Measurements from ENCODE around the gene MANEA.

The MANEA gene

DNA sequence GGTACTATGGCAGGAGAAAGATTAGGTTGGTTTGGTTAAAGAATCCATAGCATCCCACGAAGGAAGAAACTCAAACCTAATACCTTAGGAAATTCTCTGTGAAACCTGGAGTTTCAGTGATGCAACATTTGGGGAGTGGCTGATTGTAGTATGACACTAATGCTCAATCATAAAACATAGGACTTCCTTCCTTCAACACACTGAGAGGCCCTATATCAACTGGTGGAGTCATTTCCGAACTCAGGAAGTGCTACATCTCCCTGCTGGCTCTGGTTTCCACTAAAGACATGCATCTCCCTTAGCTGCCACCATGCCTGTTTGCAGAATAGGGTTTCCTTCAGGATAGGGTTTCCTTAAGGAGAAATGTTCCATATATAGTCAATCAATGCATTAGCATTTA lies 5.2 kb upstream of the MANEA start:
- POLR2A ChIA-PET, result no interaction called here
- 0 out of 2 replicates have a peak, but pooled peaks cover 4% of the 10 kb centered on the region for H3K4me1 ChIP-seq (ENCODE audit: control insufficient read depth, insufficient read depth, low read length)
- TF ChIP-seq SCRT2 (tag by site-specific recombination; IDR thresholded peaks at IDR 0.05) (peak; percentile 27; the same call in 1 of the 2 replicates), ZNF664 (tag by site-specific recombination; IDR thresholded peaks at IDR 0.05) (no peak), ZXDB (tag by site-specific recombination; IDR thresholded peaks at IDR 0.05) (no peak)

DNA sequence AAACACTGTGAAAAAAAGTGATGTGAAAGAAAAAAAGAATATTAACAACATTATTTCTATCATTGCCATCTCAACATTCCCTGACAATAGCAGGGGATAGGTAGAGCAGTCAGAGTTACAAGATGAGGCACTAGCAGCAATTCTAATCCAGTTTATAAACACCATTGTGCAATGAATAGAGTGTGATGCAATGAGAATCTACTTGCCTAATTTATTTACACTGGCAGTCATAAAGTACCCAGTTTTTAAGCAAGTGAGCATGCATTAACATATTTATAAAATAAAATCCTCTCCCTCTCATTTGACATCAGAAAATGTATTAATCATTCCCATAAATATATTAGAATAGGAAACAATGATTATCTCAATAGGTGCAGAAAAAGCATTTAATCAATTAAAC lies 2.5 kb upstream of the MANEA start:
- ChIA-PET POLR2A (no interaction called here), CTCF (no interaction called here)
- Histone ChIP-seq H3K4me1 (ENCODE audit: control insufficient read depth, insufficient read depth, low read length) (0 out of 2 replicates have a peak, but pooled peaks cover 4% of the 10 kb centered on the region), H3K9me3 (ENCODE audit: control insufficient read depth, insufficient read depth, low read depth, low read length) (no peaks in the 10 kb centered on the region), H3K4me3 (ENCODE audit: low read depth, low read length) (no peak overlapping the region), H3K27ac (ENCODE audit: extremely low read depth, low read depth, low read length) (no peak overlapping the region), H3K36me3 (ENCODE audit: control insufficient read depth in 2 of 2, insufficient read depth in 1 of 2, low read length in 2 of 2) (no peaks in the 10 kb centered on the region)
- TF ChIP-seq, protein P1, sequence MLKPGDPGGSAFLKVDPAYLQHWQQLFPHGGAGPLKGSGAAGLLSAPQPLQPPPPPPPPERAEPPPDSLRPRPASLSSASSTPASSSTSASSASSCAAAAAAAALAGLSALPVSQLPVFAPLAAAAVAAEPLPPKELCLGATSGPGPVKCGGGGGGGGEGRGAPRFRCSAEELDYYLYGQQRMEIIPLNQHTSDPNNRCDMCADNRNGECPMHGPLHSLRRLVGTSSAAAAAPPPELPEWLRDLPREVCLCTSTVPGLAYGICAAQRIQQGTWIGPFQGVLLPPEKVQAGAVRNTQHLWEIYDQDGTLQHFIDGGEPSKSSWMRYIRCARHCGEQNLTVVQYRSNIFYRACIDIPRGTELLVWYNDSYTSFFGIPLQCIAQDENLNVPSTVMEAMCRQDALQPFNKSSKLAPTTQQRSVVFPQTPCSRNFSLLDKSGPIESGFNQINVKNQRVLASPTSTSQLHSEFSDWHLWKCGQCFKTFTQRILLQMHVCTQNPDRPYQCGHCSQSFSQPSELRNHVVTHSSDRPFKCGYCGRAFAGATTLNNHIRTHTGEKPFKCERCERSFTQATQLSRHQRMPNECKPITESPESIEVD (tag by site-specific recombination; IDR thresholded peaks at IDR 0.05), result peak; percentile 42; the same call in 1 of the 2 replicates
- TF ChIP-seq ZEB2 (tag by site-specific recombination; IDR thresholded peaks at IDR 0.05) (peak; percentile 54), FEZF1 (tag by site-specific recombination; IDR thresholded peaks at IDR 0.05) (peak; percentile 22; the same call in 1 of the 2 replicates), ZNF707 (tag by site-specific recombination; IDR thresholded peaks at IDR 0.05) (no peak), ZBTB17 (tag by site-specific recombination; IDR thresholded peaks at IDR 0.05) (0 out of 2 replicates have a peak, but pooled peaks have one; percentile 9), ZNF311 (tag by site-specific recombination; IDR thresholded peaks at IDR 0.05; ENCODE audit: borderline replicate concordance) (no peak)

More for the DNA sequence above, 5.2 kb upstream of the MANEA start:
- CTCF ChIA-PET, result interaction anchor here (0.6 kb wide), 1 partner anchor 210 kb away, joined by 5 read pairs; no protein-coding TSS in a partner anchor
- Histone ChIP-seq H3K9me3 (ENCODE audit: control insufficient read depth, insufficient read depth, low read depth, low read length) (no peaks in the 10 kb centered on the region), H3K27ac (ENCODE audit: extremely low read depth, low read depth, low read length) (no peak overlapping the region), H3K36me3 (ENCODE audit: control insufficient read depth in 2 of 2, insufficient read depth in 1 of 2, low read length in 2 of 2) (no peaks in the 10 kb centered on the region), H3K4me3 (ENCODE audit: low read depth, low read length) (no peak overlapping the region)

GRCh38 chr6:95576218-95576997 lies 927 bp upstream of the MANEA start:
- Histone ChIP-seq H3K36me3 (ENCODE audit: control insufficient read depth in 2 of 2, insufficient read depth in 1 of 2, low read length in 2 of 2) (no peaks in the 10 kb centered on the region), H3K4me3 (ENCODE audit: low read depth, low read length) (peak overlapping the region; percentile 76), H3K4me1 (ENCODE audit: control insufficient read depth, insufficient read depth, low read length) (0 out of 2 replicates have a peak, but pooled peaks cover 4% of the 10 kb centered on the region), H3K27ac (ENCODE audit: extremely low read depth, low read depth, low read length) (peak overlapping the region; percentile 87), H3K9me3 (ENCODE audit: control insufficient read depth, insufficient read depth, low read depth, low read length) (no peaks in the 10 kb centered on the region)
- ChIA-PET CTCF (no interaction called here), POLR2A (no interaction called here)
- TF ChIP-seq ZNF16 (tag by site-specific recombination; IDR thresholded peaks at IDR 0.05; ENCODE audit: low read depth) (no peak), PRDM10 (tag by site-specific recombination; IDR thresholded peaks at IDR 0.05) (no peak), GLI2 (tag by site-specific recombination; IDR thresholded peaks at IDR 0.05; ENCODE audit: borderline replicate concordance, low read depth) (no peak), KLF17 (tag by site-specific recombination; IDR thresholded peaks at IDR 0.05) (no peak), FEZF1 (tag by site-specific recombination; IDR thresholded peaks at IDR 0.05) (peak; percentile 88), KLF8 (tag by site-specific recombination; IDR thresholded peaks at IDR 0.05) (no peak), ZNF610 (tag by site-specific recombination; IDR thresholded peaks at IDR 0.05; ENCODE audit: borderline replicate concordance) (no peak), SCRT2 (tag by site-specific recombination; IDR thresholded peaks at IDR 0.05) (no peak), ZNF791 (tag by site-specific recombination; IDR thresholded peaks at IDR 0.05) (no peak), ZIC2 (tag by site-specific recombination; IDR thresholded peaks at IDR 0.05) (no peak), IKZF3 (tag by site-specific recombination; IDR thresholded peaks at IDR 0.05) (no peak), ZFP3 (tag by site-specific recombination; IDR thresholded peaks at IDR 0.05; ENCODE audit: low read depth) (no peak)
- TF ChIP-seq, protein P1 (tag by site-specific recombination; IDR thresholded peaks at IDR 0.05), result peak; percentile 59
- TF ChIP-seq, protein P2, sequence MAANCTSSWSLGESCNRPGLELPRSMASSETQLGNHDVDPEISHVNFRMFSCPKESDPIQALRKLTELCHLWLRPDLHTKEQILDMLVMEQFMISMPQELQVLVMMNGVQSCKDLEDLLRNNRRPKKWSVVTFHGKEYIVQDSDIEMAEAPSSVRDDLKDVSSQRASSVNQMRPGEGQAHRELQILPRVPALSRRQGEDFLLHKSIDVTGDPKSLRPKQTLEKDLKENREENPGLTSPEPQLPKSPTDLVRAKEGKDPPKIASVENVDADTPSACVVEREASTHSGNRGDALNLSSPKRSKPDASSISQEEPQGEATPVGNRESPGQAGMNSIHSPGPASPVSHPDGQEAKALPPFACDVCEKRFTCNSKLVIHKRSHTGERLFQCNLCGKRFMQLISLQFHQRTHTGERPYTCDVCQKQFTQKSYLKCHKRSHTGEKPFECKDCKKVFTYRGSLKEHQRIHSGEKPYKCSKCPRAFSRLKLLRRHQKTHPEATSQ (tag by site-specific recombination; IDR thresholded peaks at IDR 0.05), result no peak

Data from HEK293 (cell line).